Ascending aorta (tissue), 2 donors: ENCODE measurements around the gene CARD10. TPM values are rescaled to one million over a fixed set of nuclear protein-coding genes. Genes with fewer than 3 reads are reported as not detected.

Experiments
- DNase-seq, 2 donors: peaks; one replicate each; pipeline ENCODE4 v3.0.0-alpha.2; 2019; ENCODE audit warnings: low spot score in 2 of 2
- H3K27ac ChIP-seq, 2 donors: fragments of 200-600 bp; sonication (generic); one replicate each; pipeline ENCODE4 v1.5.1; 2016 to 2017; ENCODE audit warnings: mild to moderate bottlenecking in 1 of 2
- H3K27me3 ChIP-seq: fragments of 200-600 bp; sonication (generic); one replicate; pipeline ENCODE4 v1.5.1; 2017
- H3K36me3 ChIP-seq, 2 donors: fragments of 200-600 bp; sonication (generic); one replicate each; pipeline ENCODE4 v1.5.1; 2016
- H3K4me1 ChIP-seq, 2 donors: fragments of 200-600 bp; sonication (generic); one replicate each; pipeline ENCODE4 v1.5.1; 2016 to 2017; ENCODE audit warnings: mild to moderate bottlenecking in 1 of 2
- H3K4me3 ChIP-seq, 2 donors: fragments of 200-600 bp; sonication (generic); one replicate each; pipeline ENCODE4 v1.5.1; 2016 to 2017; ENCODE audit warnings: mild to moderate bottlenecking in 1 of 2
- H3K9me3 ChIP-seq, 2 donors: fragments of 200-600 bp; sonication (generic); one replicate each; pipeline ENCODE4 v1.5.1; 2016
- CTCF ChIP-seq, 3 experiments: fragments of 200-600 bp in 2 of 3; fragments of 450-650 bp in 1 of 3; sonication (generic) in 2 of 3; IDR thresholded peaks; one replicate each; pipeline ENCODE4 v1.5.1; 2016 to 2019; ENCODE audit warnings: antibody characterized with exemption in 3 of 3, mild to moderate bottlenecking in 1 of 3, moderate library complexity in 1 of 3
- intact Hi-C: fragments of 100-400 bp; cut with DNase I; formaldehyde crosslinking; loops from one replicate; pipeline ENCODE4 v1.15.1; 2023
- total RNA-seq: library from RNA; depleted of rRNA; stranded (reverse); fragments of >200 nt; gene quantifications from one replicate; pipeline ENCODE4 v1.1.0, GENCODE V29; 2016

Gene CARD10
- total RNA-seq, 1 donor from 2014 or later, result 21.0 TPM

GRCh38 chr22:37483050-37483449 is 36.2 kb downstream of the CARD10 start:
- no peak overlapping the region for H3K27ac ChIP-seq
- no peaks in the 10 kb centered on the region for H3K36me3 ChIP-seq
- no peak overlapping the region for H3K4me3 ChIP-seq
- no peak for DNase-seq
- peaks cover 10 to 15% of the 10 kb centered on the region in 2 donors for H3K4me1 ChIP-seq
- no peaks in the 10 kb centered on the region for H3K27me3 ChIP-seq
- TF ChIP-seq CTCF (IDR thresholded peaks at IDR 0.05), result no peak
- H3K9me3 ChIP-seq, result no peaks in the 10 kb centered on the region
- intact Hi-C loops, result no loop called here

GRCh38 chr22:37482244-37482643 is 37.0 kb downstream of the CARD10 start:
- H3K27me3 ChIP-seq, result no peaks in the 10 kb centered on the region
- intact Hi-C loops, result no loop called here
- H3K4me3 ChIP-seq, result no peak overlapping the region
- no peaks in the 10 kb centered on the region for H3K36me3 ChIP-seq
- no peaks in the 10 kb centered on the region for H3K9me3 ChIP-seq
- TF ChIP-seq CTCF (IDR thresholded peaks at IDR 0.05), result no peak
- no peak overlapping the region for H3K27ac ChIP-seq
- peaks cover 10 to 15% of the 10 kb centered on the region in 2 donors for H3K4me1 ChIP-seq
- DNase-seq, result no peak

GRCh38 chr22:37481347-37481907 is 37.8 kb downstream of the CARD10 start:
- intact Hi-C loops, result no loop called here
- Histone ChIP-seq H3K9me3 (no peaks in the 10 kb centered on the region), H3K4me1 (peaks cover 10 to 15% of the 10 kb centered on the region in 2 donors), H3K27me3 (no peaks in the 10 kb centered on the region), H3K4me3 (no peak overlapping the region), H3K27ac (no peak overlapping the region), H3K36me3 (no peaks in the 10 kb centered on the region)
- no peak for TF ChIP-seq CTCF (IDR thresholded peaks at IDR 0.05)
- no peak for DNase-seq

- H3K36me3 ChIP-seq, result no peaks in the 10 kb centered on the region
- H3K9me3 ChIP-seq, result no peaks in the 10 kb centered on the region
- intact Hi-C loops, result no loop called here
- no peak overlapping the region for H3K27ac ChIP-seq
- no peaks in the 10 kb centered on the region for H3K27me3 ChIP-seq
- peaks cover 3 to 11% of the 10 kb centered on the region in 2 donors for H3K4me1 ChIP-seq
- TF ChIP-seq CTCF (IDR thresholded peaks at IDR 0.05), result no peak
- no peak overlapping the region for H3K4me3 ChIP-seq
- no peak for DNase-seq
Measured at GRCh38 chr22:37480387-37481346, 38.5 kb downstream of the CARD10 start.

- intact Hi-C loops, result no loop called here
- Histone ChIP-seq H3K9me3 (no peaks in the 10 kb centered on the region), H3K36me3 (no peaks in the 10 kb centered on the region), H3K27ac (no peak overlapping the region), H3K27me3 (no peaks in the 10 kb centered on the region), H3K4me3 (no peak overlapping the region), H3K4me1 (peaks cover 3 to 7% of the 10 kb centered on the region in 2 donors)
- DNase-seq, result no peak
- TF ChIP-seq CTCF (IDR thresholded peaks at IDR 0.05), result no peak
Measured at GRCh38 chr22:37479196-37479595, 40.0 kb downstream of the CARD10 start.
